ENCODE measurements around the gene PDHA1.

GRCh38 chrX:19388741-19389140 lies 45.0 kb downstream of the PDHA1 start:
- no peak for TF ChIP-seq CTCF (IDR thresholded peaks at IDR 0.05)
- no peak for TF ChIP-seq POLR2A (IDR thresholded peaks at IDR 0.05)

Measured in Peyer's patch (tissue), 4 donors.